Measurements from ENCODE around the gene ADGB.
"Not testable (repeated sequence)": the region's sequence is repeated elsewhere in the genome, so short reads cannot be mapped to it uniquely, and the experiment has no call there.

ADGB gene

DNA sequence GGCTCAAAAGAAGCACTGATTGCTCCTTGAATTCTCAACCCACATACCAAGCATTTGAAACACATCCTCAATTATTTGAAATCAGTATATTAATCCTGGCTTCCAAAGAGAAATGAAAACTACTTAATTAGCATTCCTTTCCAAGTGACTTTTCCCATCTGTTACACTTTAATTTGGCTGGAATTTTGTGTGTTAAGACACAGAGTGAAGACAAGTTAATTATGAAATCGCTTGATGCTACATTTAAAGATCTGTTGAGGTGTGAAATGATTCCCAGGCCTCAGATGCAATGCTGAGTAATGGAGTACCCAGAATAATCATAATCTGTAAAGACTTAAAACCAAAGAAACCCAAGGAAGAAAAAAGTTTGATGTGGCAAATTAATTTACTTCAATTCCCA lies 241.4 kb downstream of the ADGB start:
- TF ChIP-seq, protein P1, sequence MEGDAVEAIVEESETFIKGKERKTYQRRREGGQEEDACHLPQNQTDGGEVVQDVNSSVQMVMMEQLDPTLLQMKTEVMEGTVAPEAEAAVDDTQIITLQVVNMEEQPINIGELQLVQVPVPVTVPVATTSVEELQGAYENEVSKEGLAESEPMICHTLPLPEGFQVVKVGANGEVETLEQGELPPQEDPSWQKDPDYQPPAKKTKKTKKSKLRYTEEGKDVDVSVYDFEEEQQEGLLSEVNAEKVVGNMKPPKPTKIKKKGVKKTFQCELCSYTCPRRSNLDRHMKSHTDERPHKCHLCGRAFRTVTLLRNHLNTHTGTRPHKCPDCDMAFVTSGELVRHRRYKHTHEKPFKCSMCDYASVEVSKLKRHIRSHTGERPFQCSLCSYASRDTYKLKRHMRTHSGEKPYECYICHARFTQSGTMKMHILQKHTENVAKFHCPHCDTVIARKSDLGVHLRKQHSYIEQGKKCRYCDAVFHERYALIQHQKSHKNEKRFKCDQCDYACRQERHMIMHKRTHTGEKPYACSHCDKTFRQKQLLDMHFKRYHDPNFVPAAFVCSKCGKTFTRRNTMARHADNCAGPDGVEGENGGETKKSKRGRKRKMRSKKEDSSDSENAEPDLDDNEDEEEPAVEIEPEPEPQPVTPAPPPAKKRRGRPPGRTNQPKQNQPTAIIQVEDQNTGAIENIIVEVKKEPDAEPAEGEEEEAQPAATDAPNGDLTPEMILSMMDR (IDR thresholded peaks at IDR 0.05; ENCODE audit: control insufficient read depth, extremely low read depth, insufficient read depth): no peak
- H3K4me3 ChIP-seq (ENCODE audit: low read depth, low read length): no peak overlapping the region
- no peak for DNase-seq (ENCODE audit: low read depth)

DNA sequence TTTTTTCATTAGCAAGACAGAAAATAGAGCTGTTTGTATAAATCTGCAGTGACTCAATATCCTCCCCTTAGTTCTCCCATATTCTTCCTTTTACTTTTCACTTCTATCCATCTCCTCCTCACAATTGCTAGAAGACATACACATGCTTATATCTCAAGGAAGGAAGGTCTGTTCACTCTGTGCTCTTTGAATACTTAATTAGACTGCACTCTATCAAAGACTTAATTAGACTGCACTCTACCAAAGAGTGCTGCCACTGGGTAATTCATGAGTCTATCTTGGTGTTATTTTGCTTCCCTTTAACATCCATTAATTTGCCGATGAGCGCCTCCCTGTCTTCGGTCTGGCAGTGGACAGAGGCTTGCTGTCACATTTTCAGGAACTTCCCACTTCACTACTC lies 241.9 kb downstream of the ADGB start:
- TF ChIP-seq, protein P1 (IDR thresholded peaks at IDR 0.05; ENCODE audit: control insufficient read depth, extremely low read depth, insufficient read depth): no peak
- no peak overlapping the region for H3K4me3 ChIP-seq (ENCODE audit: low read depth, low read length)
- no peak for DNase-seq (ENCODE audit: low read depth)

DNA sequence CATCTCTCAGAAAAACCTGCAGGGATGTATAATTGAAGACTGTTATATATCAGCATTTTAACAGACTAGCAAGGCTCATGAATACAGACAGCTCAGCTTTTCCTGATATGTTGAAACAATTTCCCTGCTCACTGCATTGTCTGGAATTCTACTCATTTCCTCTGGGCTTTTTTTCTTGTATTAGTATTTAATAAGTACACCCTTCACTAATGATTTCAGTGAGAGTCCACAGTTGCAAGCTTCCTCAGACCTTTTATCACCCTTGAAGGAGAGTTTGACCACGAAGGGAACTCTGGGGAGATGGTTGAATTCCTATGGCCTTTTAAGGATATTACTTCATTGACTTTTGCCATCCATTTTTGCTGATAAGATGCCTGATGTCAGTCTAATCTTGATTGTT lies 248.7 kb downstream of the ADGB start:
- DNase-seq (ENCODE audit: low read depth): no peak
- no peak overlapping the region for H3K4me3 ChIP-seq (ENCODE audit: low read depth, low read length)
- TF ChIP-seq, protein P1 (IDR thresholded peaks at IDR 0.05; ENCODE audit: control insufficient read depth, extremely low read depth, insufficient read depth): no peak

DNA sequence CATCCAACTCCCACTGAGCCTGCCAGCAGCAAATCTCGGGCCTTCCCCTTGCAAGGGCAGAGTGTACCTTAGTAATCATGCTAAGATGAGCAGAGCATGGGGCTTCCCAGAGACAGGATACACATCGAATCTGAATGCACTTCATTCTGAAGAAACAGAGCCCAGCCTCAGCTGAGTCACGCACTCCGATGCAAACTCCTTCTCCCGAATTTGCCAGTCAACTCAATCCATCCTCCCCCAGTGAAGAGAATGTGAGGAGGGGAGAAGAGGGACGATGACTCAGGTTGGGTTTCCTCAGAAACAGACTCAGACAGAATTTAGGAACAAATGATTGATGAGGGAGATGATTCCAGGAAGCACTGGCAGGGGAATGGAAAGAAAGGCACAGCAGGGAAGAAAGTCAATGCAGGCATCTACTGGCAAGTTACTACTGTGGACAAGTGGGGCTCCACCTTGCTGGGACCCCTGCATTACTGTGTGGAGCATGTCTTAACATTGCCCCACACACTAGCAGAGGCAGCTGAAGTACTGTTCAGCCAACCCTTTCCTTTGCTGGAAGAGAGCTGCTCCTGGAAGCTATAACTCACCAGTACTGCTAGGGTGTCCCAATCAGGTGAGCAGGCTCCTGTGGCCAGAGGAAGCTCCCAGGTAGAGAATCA lies 251.6 kb downstream of the ADGB start:
- DNase-seq (ENCODE audit: low read depth): no peak
- no peak overlapping the region for H3K4me3 ChIP-seq (ENCODE audit: low read depth, low read length)
- TF ChIP-seq, protein P1 (IDR thresholded peaks at IDR 0.05; ENCODE audit: control insufficient read depth, extremely low read depth, insufficient read depth): no peak

DNA sequence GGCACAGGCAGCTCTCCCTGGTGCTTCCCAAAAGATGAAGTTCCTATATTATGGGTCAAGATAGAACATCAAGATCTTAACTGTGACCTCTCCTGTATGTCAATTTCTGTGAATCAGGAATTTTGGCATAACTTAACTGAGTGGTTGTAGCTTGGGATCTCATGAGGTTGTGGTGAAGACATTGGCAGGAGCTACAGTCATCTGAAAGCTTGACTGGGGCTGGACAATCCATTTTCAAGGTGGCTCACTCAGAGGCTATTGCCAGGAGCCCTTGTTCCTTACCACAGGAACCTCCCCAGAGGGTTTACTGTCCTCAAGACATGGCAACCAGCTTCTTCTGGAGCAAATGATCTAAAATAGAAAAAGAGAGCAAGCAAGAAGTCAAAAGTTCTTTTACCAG lies 252.2 kb downstream of the ADGB start:
- TF ChIP-seq, protein P1 (IDR thresholded peaks at IDR 0.05; ENCODE audit: control insufficient read depth, extremely low read depth, insufficient read depth): no peak
- no peak overlapping the region for H3K4me3 ChIP-seq (ENCODE audit: low read depth, low read length)
- DNase-seq (ENCODE audit: low read depth): no peak

DNA sequence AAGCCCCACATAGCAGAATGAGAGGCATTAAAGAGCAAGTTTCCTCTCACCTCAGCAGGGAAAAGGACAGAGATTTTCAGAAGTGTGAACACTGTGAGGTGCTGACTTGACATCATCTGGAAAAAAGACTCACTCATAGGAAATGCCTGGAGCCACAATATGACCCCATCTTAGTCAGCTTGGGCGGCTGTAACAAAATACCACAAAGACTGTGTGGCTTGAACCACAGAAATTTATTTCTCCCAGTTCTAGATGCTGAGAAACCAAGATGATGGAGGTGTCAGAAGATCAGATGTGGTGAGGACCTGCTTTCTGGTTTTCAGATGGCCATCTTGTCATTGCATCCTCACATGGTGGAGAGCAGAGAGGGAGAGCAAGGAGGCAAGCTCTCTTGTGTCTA lies 253.1 kb downstream of the ADGB start:
- no peak for DNase-seq (ENCODE audit: low read depth)
- H3K4me3 ChIP-seq (ENCODE audit: low read depth, low read length): no peak overlapping the region
- TF ChIP-seq, protein P1 (IDR thresholded peaks at IDR 0.05; ENCODE audit: control insufficient read depth, extremely low read depth, insufficient read depth): no peak

DNA sequence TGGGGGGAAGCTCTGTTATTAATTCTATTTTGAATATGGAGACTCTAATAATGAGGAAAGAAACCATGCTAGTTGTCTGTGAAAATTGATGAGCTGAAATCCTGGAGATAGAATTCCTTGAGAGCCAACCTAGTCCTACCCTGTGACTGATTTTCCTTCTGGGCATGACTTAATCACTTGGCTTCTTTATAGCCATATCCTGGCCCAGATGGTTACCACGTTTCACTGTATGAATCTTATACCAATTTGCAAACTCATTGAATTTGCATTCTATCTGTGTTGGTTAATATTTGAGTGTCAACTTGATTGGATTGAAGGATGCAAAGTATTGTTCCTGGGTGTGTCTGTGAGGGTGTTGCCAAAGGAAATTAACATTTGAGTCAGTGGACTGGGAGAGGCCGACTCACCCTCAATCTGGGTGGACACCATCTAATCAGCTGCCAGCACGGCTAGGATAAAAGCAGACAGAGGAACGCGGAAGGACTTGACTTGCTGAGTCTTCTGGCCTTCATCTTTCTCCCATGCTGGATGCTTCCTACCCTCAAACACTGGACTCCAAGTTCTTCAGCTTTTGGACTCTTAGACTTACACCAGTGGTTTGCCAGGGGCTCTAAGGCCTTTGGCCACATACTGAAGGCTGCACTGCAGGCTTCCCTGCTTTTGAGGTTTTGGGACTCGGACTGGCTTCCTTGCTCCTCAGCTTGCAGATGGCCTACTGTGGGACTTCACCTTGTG lies 255.9 kb downstream of the ADGB start:
- not testable (repeated sequence) for DNase-seq (ENCODE audit: low read depth); H3K4me3 ChIP-seq (ENCODE audit: low read depth, low read length)
